K562 (cell line): ENCODE measurements around the gene DR1. TPM values are rescaled to one million over a fixed set of nuclear protein-coding genes. Genes with fewer than 3 reads are reported as not detected.

Experiments used
- ATAC-seq: fragments of 200-7000 bp; cut with Tn5 transposase; 3 replicates; pipeline ENCODE4 v1.9.1; 2020; ENCODE audit warnings: moderate library complexity
- BruUV-seq: library from RNA; stranded (reverse); fragments of 400-500 nt; replicated peaks from 2 replicates; lab custom pipeline; 2021; lab: Mats Ljungman, UMichigan
- CTCF ChIA-PET: fragments of 300-600 bp; formaldehyde crosslinking; extraction: SDS; loops from one replicate; lab custom pipeline; 2021; ENCODE audit warnings: low intra/inter-chr PET ratio; lab: Yijun Ruan, JAX
- POLR2A ChIA-PET: fragments of 300-600, 350-650 bp; sonication (Branson Sonifier 250); formaldehyde crosslinking; extraction: SDS; loops from one replicate; lab custom pipeline; 2021; ENCODE audit warnings: antibody characterized with exemption, inconsistent platforms; lab: Yijun Ruan, JAX
- DNase-seq, 4 experiments: peaks; one replicate each; pipeline versions ENCODE4 v3.0.0 to v3.0.0-alpha.2; 2011 to 2018; ENCODE audit warnings: low spot score in 3 of 4, mixed read lengths in 3 of 4; ENCODE audit errors: extremely low read depth in 1 of 4
- FAIRE-seq: peaks from 2 replicates; lab custom pipeline; 2011; peaks lifted over from hg19 to GRCh38; lab: Jason Lieb, UNC
- H2AFZ ChIP-seq: 2 replicates; pipeline ENCODE4 v1.6.0; 2011; ENCODE audit warnings: low read depth, low read length, control low read depth, inconsistent platforms
- H3K27ac ChIP-seq: fragments of 200-600 bp; 3 replicates; pipeline ENCODE4 v1.8.0; 2011; ENCODE audit warnings: low read depth, mild to moderate bottlenecking, control low read depth, inconsistent platforms, low read length, moderate library complexity, mixed read lengths; ENCODE audit errors: extremely low read depth
- H3K27me3 ChIP-seq, 2 experiments: fragments of 300-600 bp in 1 of 2; 2 replicates in 1 of 2; 3 replicates in 1 of 2; pipeline versions ENCODE4 v1.6.0 to v1.8.0; 2011; ENCODE audit warnings: inconsistent platforms in 2 of 2, low read length in 2 of 2, mild to moderate bottlenecking in 1 of 2, mixed read lengths in 1 of 2, moderate library complexity in 1 of 2; ENCODE audit not compliant: control insufficient read depth in 2 of 2, insufficient read depth in 2 of 2
- H3K36me3 ChIP-seq: fragments of 300-600 bp; 3 replicates; pipeline ENCODE4 v1.8.0; 2011; ENCODE audit warnings: mild to moderate bottlenecking, low read length, inconsistent platforms; ENCODE audit not compliant: control insufficient read depth, insufficient read depth
- H3K4me1 ChIP-seq, 2 experiments: fragments of 200-600 bp in 1 of 2; replicated peaks in 1 of 2; 2 replicates in 1 of 2; 3 replicates in 1 of 2; pipeline versions ENCODE4 v1.5.1 to v1.8.0; 2011; ENCODE audit warnings: inconsistent platforms in 2 of 2, low read length in 2 of 2, mild to moderate bottlenecking in 1 of 2, mixed read lengths in 1 of 2, moderate library complexity in 1 of 2; ENCODE audit not compliant: control insufficient read depth in 2 of 2, insufficient read depth in 2 of 2
- H3K4me2 ChIP-seq: 2 replicates; pipeline ENCODE4 v1.6.1; 2011; ENCODE audit warnings: low read length, control low read depth, inconsistent platforms, mixed read lengths; ENCODE audit not compliant: insufficient read depth
- H3K4me3 ChIP-seq: fragments of 200-600 bp; sonication (generic), shearing (Covaris generic); 2 replicates; pipeline ENCODE4 v1.5.1; 2016; ENCODE audit warnings: control low read depth, inconsistent platforms
- H3K79me2 ChIP-seq: fragments of 200-600 bp; 3 replicates; pipeline ENCODE4 v1.8.0; 2011; ENCODE audit warnings: low read length, inconsistent platforms; ENCODE audit not compliant: control insufficient read depth, insufficient read depth
- H3K9ac ChIP-seq, 2 experiments: 2 replicates each; pipeline versions ENCODE4 v1.6.0 to v1.6.1; 2011; ENCODE audit warnings: low read depth in 2 of 2, low read length in 2 of 2, control low read depth in 1 of 2, inconsistent platforms in 1 of 2, mild to moderate bottlenecking in 1 of 2, mixed read lengths in 1 of 2; ENCODE audit not compliant: insufficient read depth in 1 of 2
- H3K9me1 ChIP-seq: one replicate; pipeline ENCODE4 v1.6.0; 2011; ENCODE audit warnings: inconsistent platforms, mild to moderate bottlenecking, low read length, moderate library complexity; ENCODE audit not compliant: control insufficient read depth, insufficient read depth
- H3K9me3 ChIP-seq: replicated peaks from 2 replicates; pipeline ENCODE4 v1.5.1; 2011; ENCODE audit warnings: low read depth, low read length, inconsistent platforms; ENCODE audit not compliant: control insufficient read depth, insufficient read depth
- H4K20me1 ChIP-seq: replicated peaks from 2 replicates; pipeline ENCODE4 v1.6.1; 2011; ENCODE audit warnings: low read length, inconsistent platforms, mixed read lengths; ENCODE audit not compliant: control insufficient read depth, insufficient read depth
- BCOR ChIP-seq: fragments of 450-650 bp; IDR thresholded peaks from 2 replicates; pipeline ENCODE4 v1.6.1; 2016
- C11orf30 ChIP-seq: fragments of 450-650 bp; IDR thresholded peaks from 2 replicates; pipeline ENCODE4 v1.6.1; 2016; ENCODE audit warnings: low read depth, mild to moderate bottlenecking
- CEBPB ChIP-seq: fragments of 450-650 bp; IDR thresholded peaks from 2 replicates; pipeline ENCODE4 v1.6.1; 2016; ENCODE audit warnings: missing genetic modification characterization, missing compliant biosample characterization
- CEBPG ChIP-seq, 3 experiments: fragments of 200-800 bp in 1 of 3; sonication (Bioruptor generic) in 1 of 3; sonication (generic) in 1 of 3; formaldehyde crosslinking in 1 of 3; IDR thresholded peaks in 2 of 3; conservative IDR thresholded peaks in 1 of 3; 2 replicates each; pipeline versions ENCODE4 v1.6.1 to v1.8.0; 2016 to 2022; ENCODE audit warnings: missing compliant biosample characterization in 2 of 3, missing genetic modification characterization in 2 of 3, mild to moderate bottlenecking in 1 of 3, missing genetic modification reagents in 1 of 3
- CHAMP1 ChIP-seq: fragments of 450-650 bp; IDR thresholded peaks from 2 replicates; pipeline ENCODE4 v1.6.1; 2016; ENCODE audit warnings: mild to moderate bottlenecking
- MAFG ChIP-seq: fragments of 450-650 bp; conservative IDR thresholded peaks from 2 replicates; pipeline ENCODE4 v1.6.1; 2016; ENCODE audit warnings: missing genetic modification characterization, missing compliant biosample characterization
- MAFK ChIP-seq: IDR thresholded peaks from 2 replicates; pipeline ENCODE4 v1.6.1; 2011; ENCODE audit warnings: low read length, improper control_type of control experiment
- WGBS: fragments of 100-300 bp; shearing (Covaris generic); methylation state at CpG from one replicate; pipeline ENCODE4 v1.1.6; 2016; ENCODE audit warnings: low coverage, mixed read lengths; ENCODE audit not compliant: insufficient coverage; ENCODE audit errors: missing lambda C conversion rate; 5-methylcytosine and 5-hydroxymethylcytosine counted together
- in situ Hi-C: fragments of 300-500 bp; cut with MboI; formaldehyde crosslinking; loops from 4 replicates; pipeline ENCODE4 v1.15.0; 2018; ENCODE audit warnings: inconsistent platforms, mixed read lengths
- intact Hi-C: fragments of 100-400 bp; cut with micrococcal nuclease; formaldehyde crosslinking; loops from 2 replicates; pipeline ENCODE4 v1.14.2; 2022
- polyA plus RNA-seq, 8 experiments: library from polyadenylated mRNA; depleted of rRNA in 4 of 8; stranded (reverse) in 5 of 8; unstranded in 3 of 8; fragments of >200 nt; fragmentation: Nextera tagmentation in 2 of 8; fragmentation: Illumina TruSeq in 1 of 8; extraction: Ambion mirVana in 2 of 8; extraction: Trizol in 1 of 8; gene quantifications; 2 replicates each; pipeline versions ENCODE4 v1.2.1 to v1.2.3, GENCODE V29; 2011 to 2014; ENCODE audit warnings: inconsistent platforms in 1 of 8, missing spikeins in 1 of 8
- total RNA-seq, 7 experiments: library from RNA; depleted of rRNA in 6 of 7; stranded (reverse); fragments of >200 nt in 6 of 7; fragmentation: Illumina TruSeq in 2 of 7; extraction: Trizol in 2 of 7; gene quantifications; 2 replicates each; pipeline versions ENCODE4 v1.2.1 to v1.2.3, GENCODE V29; 2011 to 2021; ENCODE audit warnings: low replicate concordance in 1 of 7
- TF ChIP-seq, protein P1 (sequence below): fragments of 250-450 bp; sonication (Bioruptor Pico); IDR thresholded peaks from 2 replicates; pipeline ENCODE4 v1.5.0; 2022; ENCODE audit warnings: mild to moderate bottlenecking
- TF ChIP-seq, protein P2 (sequence below): sonication (generic); formaldehyde crosslinking; IDR thresholded peaks from 2 replicates; pipeline ENCODE4 v1.8.1; 2022; ENCODE audit warnings: missing genetic modification reagents

The DR1 gene
- total and polyA plus RNA-seq, 9 of the 15 experiments (the other 6 are each of a cell fraction or from before 2014, with no cell fraction given), result 8.1 to 78.8 (median 46.3) TPM

DNA sequence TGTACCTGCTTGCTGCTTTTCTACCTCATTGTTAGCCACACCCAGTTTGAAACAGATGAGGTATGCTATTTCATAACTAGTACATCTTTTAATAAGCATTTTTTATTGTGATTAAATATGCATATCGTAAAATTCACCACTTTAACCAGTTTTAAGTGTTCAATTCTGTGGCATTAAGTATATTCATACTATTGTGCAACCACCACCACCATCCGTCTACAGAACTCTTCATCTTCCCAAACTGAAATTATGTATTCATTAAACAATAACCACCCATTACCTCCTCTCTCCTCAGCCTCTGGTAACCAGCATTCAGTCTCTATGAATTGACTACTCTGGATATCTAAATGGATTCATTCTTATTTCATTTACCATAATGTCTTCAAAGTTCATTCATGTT is 20.1 kb downstream of the DR1 start:
- Histone ChIP-seq H3K79me2 (peaks cover 15% of the 10 kb centered on the region), H3K4me2 (no peak overlapping the region), H4K20me1 (no peaks in the 10 kb centered on the region), H3K27me3 (no peaks in the 10 kb centered on the region), H3K27ac (no peak overlapping the region), H3K9me1 (no peaks in the 10 kb centered on the region), H3K36me3 (peaks cover 61% of the 10 kb centered on the region), H3K9me3 (no peaks in the 10 kb centered on the region), H3K4me3 (no peak overlapping the region), H3K9ac (no peak overlapping the region), H2AFZ (no peak overlapping the region), H3K4me1 (no peaks in the 10 kb centered on the region)
- no peak for DNase-seq
- BruUV-seq, result no TSS peak
- 97% methylated on average over 2 of the region's 2 CpGs for WGBS
- FAIRE-seq, result no peak
- ATAC-seq, result no peak
- intact Hi-C loops (no loop called here), in situ Hi-C loops (no loop called here)
- ChIA-PET CTCF (no interaction called here), POLR2A (no interaction called here)
- TF ChIP-seq CEBPB (tag) (peak; percentile 47; the same call in 1 of the 2 replicates), CEBPG (CRISPR knock-in tag; IDR thresholded peaks at IDR 0.05) (no peak), CEBPG (tag; conservative IDR thresholded peaks at IDR 0.05 in 1 of 2, IDR thresholded peaks at IDR 0.05 in 1 of 2) (peak in 1 of 2 experiments; percentile 66; a peak in 2 of 4 replicates), BCOR (no peak)

DNA sequence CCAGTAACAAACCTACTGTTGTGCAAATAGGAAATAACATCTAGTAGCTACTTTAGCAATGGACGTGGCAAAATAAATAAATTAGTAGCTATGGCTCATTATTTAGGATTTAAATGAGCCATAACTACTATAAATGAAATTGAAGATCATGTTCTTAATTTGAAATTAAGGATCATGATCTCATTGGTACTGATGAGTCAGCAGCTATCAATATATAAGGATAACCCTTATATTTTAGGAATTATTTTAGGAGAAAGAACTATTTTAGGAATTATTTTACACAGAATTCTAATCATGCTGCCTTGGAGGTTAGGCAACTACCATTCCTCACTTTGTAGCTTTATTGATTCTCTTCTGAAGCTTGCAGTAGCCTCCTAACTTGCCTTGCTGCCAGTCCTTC is 24.0 kb downstream of the DR1 start:
- in situ Hi-C loops, result no loop called here
- Histone ChIP-seq H3K9ac (no peak overlapping the region), H3K9me1 (no peaks in the 10 kb centered on the region), H3K4me3 (no peak overlapping the region), H3K36me3 (peaks cover 24% of the 10 kb centered on the region), H3K79me2 (no peaks in the 10 kb centered on the region; the same call in 2 of the 3 replicates), H3K4me2 (no peak overlapping the region), H4K20me1 (no peaks in the 10 kb centered on the region), H3K27ac (no peak overlapping the region), H2AFZ (no peak overlapping the region), H3K9me3 (0 out of 2 replicates have a peak, but pooled peaks cover 1% of the 10 kb centered on the region), H3K27me3 (no peaks in the 10 kb centered on the region), H3K4me1 (no peaks in the 10 kb centered on the region)
- ATAC-seq (no peak), FAIRE-seq (peak; percentile 23), DNase-seq (no peak)
- BruUV-seq, result no TSS peak
- WGBS, result 100% methylated on average over 1 of the region's 1 CpG
- POLR2A ChIA-PET, result interaction anchor here (0.6 to 1.6 kb wide), 2 partner anchors 11 to 68 kb away, joined by 3 to 9 read pairs; no protein-coding TSS in a partner anchor
- intact Hi-C loops, result no loop called here
- CTCF ChIA-PET, result no interaction called here
- TF ChIP-seq MAFG (tag), result peak; percentile 60
- TF ChIP-seq, protein P1, sequence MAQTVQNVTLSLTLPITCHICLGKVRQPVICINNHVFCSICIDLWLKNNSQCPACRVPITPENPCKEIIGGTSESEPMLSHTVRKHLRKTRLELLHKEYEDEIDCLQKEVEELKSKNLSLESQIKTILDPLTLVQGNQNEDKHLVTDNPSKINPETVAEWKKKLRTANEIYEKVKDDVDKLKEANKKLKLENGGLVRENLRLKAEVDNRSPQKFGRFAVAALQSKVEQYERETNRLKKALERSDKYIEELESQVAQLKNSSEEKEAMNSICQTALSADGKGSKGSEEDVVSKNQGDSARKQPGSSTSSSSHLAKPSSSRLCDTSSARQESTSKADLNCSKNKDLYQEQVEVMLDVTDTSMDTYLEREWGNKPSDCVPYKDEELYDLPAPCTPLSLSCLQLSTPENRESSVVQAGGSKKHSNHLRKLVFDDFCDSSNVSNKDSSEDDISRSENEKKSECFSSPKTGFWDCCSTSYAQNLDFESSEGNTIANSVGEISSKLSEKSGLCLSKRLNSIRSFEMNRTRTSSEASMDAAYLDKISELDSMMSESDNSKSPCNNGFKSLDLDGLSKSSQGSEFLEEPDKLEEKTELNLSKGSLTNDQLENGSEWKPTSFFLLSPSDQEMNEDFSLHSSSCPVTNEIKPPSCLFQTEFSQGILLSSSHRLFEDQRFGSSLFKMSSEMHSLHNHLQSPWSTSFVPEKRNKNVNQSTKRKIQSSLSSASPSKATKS, result no peak
- TF ChIP-seq MAFK, result peak; percentile 18; the same call in 1 of the 2 replicates
- peak; percentile 69 for TF ChIP-seq C11orf30
- no peak for TF ChIP-seq CHAMP1
- TF ChIP-seq, protein P2, sequence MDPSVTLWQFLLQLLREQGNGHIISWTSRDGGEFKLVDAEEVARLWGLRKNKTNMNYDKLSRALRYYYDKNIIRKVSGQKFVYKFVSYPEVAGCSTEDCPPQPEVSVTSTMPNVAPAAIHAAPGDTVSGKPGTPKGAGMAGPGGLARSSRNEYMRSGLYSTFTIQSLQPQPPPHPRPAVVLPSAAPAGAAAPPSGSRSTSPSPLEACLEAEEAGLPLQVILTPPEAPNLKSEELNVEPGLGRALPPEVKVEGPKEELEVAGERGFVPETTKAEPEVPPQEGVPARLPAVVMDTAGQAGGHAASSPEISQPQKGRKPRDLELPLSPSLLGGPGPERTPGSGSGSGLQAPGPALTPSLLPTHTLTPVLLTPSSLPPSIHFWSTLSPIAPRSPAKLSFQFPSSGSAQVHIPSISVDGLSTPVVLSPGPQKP (CRISPR knock-in tag), result no peak
